Stimulated activated CD4-positive, alpha-beta T cell treated with anti-CD3 and anti-CD28 coated beads, TNF-alpha, amount 100 ng/mL, for 1 hour (primary cell): ENCODE data around the gene F8.
"Not testable (repeated sequence)": the region's sequence is repeated elsewhere in the genome, so short reads cannot be mapped to it uniquely, and the experiment has no call there.

Experiments
- DNase-seq, 3 donors: peaks; one replicate each; pipeline ENCODE4 v3.0.0-alpha.2; 2020; ENCODE audit warnings: low read depth in 3 of 3, low spot score in 1 of 3

Gene F8

GRCh38 chrX:154987940-154988339, 34.6 kb downstream of the F8 start:
- DNase-seq: no peak

DNA sequence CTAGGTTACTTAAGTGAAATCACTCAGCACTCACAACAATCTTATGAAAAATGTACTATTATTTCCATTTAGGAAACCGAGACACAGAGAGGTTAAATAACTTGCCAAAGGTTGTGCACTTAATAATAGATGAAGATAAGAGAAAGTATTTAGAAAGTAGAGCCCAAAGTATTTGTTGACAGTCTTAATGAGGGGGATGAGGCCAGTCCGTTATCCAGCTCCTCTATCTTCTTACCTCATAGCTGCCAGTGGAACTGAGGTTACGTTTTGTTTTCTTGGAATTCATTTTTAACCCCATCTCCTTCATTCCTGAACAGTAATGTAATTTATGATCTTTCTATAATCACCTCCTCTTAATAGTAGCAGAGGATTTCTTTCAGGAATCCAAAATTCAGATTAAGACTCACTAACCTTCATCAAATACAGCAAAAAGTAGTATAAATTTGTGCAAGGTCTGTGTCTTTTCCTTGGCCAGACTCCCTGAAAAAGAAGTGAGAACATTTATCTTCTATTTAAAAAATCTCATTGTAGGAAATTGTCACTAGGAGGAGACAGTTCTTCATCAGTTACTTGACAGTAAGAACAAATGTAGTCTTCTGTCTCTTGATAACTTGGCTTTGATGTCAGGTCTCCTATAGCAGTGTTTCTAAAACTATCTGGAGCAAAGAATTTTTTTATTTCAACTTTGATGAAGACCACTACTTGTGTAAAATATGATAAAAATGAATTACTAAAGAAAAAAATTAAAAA, 35.5 kb downstream of the F8 start:
- DNase-seq: no peak

DNA sequence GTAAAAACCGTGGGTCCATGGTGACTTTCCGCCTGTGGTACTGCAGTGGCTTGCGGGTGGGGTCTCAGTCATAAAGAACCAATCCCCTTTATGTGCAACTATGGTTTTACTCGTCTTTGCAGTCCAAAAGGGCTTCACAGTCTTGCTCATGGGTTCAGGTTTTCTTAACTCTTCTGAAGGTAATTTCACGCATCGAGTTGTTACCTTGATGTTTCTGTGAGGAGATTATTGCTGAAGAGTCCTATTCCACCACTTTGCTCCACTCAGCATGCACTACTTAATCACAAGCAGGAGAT, 41.5 kb downstream of the F8 start:
- DNase-seq: no peak

DNA sequence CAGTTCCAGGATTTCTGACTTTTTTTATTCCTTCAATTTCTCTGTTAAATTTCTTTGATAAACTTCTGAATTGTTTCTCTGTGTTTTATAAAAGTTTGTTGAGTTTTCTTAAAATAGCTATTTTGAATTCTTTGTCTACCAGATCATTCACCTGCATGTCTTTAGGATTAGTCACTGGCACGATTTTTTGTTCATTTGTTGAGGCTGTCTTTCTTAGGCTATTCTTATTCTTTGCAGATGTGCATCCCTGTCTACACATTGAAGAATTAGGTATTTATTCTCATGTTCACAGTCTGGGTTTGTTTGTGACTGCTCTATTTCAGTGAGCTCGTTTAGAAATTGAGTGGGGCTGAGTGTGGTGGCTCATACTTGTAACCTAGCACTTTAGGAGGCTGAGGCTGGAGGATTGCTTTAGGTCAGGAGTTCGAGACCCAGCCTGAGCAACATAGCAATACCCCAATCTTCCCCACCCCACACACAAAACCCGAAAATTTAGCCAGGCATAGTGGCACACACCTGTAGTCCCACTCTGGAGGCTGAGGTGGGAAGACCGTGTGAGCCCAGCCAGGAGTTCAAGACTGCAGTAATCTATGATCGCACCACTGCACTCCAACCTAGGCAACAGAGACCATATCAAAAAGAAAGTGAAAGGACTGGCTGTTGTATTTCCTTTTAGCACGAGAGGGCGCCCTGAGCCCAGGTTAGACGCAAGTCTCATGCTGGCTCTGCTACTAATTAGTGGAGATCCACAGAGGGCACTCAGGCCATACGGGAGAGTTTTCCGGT, 42.0 kb downstream of the F8 start:
- DNase-seq: peak; percentile 27 to 57 (median 54)

- DNase-seq: no peak
These were observed 42.9 kb downstream of the F8 start for GRCh38 chrX:154979629-154980028.

DNA sequence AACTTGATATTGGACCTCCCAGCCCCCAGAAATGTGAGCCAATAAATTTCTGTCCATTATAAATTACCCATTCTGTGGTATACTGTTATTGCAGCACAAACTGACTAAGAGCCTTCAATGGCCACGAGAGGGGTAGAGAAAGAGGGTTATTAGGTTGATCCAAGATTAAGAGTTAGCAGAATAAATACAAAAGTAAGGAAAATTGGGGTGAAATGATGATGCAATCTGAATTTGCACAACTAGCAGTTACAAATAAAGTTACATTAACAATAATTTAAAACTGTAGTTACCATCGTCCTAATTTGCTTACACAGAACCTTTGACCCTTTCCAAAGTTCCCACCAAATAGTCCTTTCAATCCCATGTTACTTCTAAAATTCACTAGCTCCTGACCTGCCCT, 54.2 kb downstream of the F8 start:
- DNase-seq: no peak

DNA sequence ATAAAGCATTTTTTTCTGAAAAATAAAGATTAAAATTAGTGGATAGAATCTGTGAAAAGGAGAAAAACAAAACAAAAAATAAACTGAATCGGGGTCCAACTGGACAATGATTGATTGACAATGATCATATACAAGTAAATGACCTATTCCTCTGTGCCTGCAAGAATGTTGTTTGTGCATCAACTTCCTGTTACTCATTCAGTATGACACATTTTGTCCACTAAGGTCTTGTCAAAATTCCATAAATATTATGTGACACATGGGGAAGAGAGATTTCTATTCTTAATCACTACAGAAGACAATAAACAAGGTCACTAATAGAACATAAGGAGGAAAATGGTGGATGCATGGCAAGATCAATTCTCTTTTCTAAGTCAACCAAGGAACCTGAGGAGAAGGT, 54.9 kb downstream of the F8 start:
- DNase-seq: no peak

- no peak for DNase-seq
These were observed 60.6 kb downstream of the F8 start for GRCh38 chrX:154961947-154962346.

GRCh38 chrX:154955799-154956198, 66.7 kb downstream of the F8 start:
- not testable (repeated sequence) for DNase-seq

DNA sequence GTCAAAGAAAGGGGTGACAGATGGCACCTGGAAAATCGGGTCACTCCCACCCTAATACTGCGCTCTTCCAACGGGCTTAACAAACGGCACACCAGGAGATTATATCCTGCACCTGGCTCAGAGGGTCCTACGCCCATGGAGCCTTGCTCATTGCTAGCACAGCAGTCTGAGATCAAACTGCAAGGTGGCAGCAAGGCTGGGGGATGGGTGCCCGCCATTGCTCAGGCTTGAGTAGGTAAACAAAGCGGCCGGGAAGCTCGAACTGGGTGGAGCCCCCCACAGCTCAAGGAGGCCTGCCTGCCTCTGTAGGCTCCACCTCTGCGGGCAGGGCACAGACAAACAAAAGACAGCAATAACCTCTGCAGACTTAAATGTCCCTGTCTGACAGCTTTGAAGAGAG, 83.3 kb downstream of the F8 start:
- not testable (repeated sequence) for DNase-seq

GRCh38 chrX:154924771-154925170, 97.8 kb downstream of the F8 start:
- DNase-seq: not testable (repeated sequence)

- DNase-seq: no peak
These were observed 104.5 kb downstream of the F8 start for GRCh38 chrX:154918060-154918483.

DNA sequence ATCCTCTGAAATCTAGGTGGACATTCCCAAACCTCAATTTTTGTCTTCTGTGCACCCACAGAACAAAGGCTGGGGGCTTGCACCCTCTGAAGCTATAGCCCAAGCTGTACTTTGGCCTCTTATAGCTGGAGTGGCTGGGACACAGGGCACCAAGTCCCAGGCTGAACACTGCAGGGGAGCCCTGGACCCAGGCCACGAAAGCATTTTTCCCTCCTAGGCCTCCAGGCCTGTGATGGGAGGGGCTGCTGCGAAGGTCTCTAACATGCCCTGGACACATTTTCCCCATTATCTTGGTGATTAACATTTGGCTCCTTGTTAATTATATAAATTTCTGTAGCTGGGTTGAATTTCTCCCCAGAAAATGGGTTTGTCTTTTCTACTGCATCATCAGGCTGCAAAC, 108.5 kb downstream of the F8 start:
- no peak for DNase-seq

DNA sequence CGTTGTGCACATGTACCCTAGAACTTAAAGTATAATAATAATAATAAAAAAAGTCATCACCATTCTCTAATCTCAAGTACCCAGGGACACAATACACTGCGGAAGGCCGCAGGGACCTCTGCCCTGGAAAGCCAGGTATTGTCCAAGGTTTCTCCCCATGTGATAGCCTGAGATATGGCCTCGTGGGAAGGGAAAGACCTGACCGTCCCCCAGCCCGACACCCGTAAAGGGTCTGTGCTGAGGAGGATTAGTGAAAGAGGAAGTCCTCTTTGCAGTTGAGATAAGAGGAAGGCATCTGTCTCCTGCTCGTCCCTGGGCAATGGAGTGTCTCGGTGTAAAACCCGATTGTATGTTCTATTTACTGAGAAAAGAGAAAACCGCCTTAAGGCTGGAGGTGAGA, 112.0 kb downstream of the F8 start:
- DNase-seq: not testable (repeated sequence)

DNA sequence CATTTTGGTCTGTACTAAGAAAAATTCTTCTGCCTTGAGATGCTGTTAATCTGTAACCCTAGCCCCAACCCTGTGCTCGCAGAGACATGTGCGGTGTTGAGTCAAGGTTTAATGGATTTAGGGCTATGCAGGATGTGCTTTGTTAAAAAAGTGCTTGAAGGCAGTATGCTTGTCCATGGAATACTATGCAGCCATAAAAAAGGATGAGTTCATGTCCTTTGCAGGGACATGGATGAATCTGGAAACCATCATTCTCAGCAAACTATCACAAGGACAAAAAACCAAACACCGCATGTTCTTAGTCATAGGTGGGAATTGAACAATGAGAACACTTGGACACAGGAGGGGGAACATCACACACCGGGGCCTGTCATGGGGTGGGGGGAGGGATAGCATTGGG, 112.5 kb downstream of the F8 start:
- DNase-seq: not testable (repeated sequence)

DNA sequence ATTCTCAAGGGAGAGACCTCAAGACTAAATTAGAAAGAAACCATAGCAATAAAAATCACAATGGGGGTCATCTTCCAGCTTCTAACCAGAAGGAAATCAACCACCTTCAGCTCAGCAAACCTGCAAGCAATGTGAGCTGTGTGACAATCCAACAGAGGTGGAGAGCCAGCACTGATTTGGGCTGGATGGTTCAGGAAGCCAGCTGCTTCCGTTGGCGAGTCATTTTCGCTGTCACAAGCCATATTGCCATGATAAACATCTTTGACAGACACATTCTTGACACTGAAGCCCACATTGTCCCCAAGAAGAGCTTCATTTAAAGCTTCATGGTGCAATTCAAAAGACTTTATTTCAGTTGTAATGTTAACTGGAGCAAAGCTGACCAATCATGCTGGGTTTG, 113.7 kb downstream of the F8 start:
- DNase-seq: no peak

DNA sequence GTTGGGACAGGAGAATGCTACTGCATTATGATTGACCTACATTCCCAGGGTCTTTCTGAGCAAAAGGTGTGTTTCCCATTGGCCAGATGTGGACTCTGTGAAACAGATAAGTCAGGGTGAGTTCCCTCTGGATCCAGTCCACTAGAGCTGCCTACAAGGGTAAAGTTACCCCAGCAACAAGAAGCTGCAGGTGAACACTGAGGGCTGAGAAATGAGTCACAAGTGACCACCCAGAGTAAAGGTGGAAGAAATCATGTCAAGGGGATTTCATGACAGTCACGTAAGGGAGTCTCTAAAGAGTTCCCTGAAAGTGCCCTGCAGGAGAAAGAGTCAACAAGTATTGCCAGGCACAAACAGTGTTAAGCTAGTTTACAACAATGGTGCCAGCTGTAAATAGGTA, 120.1 kb downstream of the F8 start:
- no peak for DNase-seq

DNA sequence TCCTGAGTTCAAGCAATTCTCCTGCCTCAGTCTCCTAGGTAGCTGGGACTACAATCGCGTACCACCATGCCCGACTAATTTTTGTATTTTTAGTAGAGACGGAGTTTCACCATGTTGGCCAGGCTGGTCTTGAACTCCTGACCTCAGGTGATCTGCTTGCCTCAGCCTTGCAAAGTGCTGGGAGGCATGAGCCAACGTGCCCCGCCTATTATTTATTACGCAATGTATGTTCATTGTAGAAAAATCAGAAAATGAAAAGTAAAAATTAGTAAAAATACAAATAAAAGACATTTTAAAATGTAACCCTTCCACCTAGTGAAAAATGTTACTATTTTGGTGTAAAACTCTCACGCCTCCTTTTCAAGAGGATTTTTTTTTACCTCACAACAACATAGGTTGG, 122.2 kb downstream of the F8 start:
- no peak for DNase-seq

- no peak for DNase-seq
These were observed 130.2 kb downstream of the F8 start for GRCh38 chrX:154892296-154892695.

GRCh38 chrX:154890990-154891639, 131.4 kb downstream of the F8 start:
- DNase-seq: no peak

- DNase-seq: not testable (repeated sequence)
These were observed 135.7 kb downstream of the F8 start for GRCh38 chrX:154886789-154887221.
